K562 (cell line): ENCODE data around the gene RPRML. TPM values are rescaled to one million over a fixed set of nuclear protein-coding genes. Genes with fewer than 3 reads are reported as not detected.
"Not testable (repeated sequence)": the region's sequence is repeated elsewhere in the genome, so short reads cannot be mapped to it uniquely, and the experiment has no call there.

Experiments
- ATAC-seq: fragments of 200-7000 bp; cut with Tn5 transposase; 3 replicates; pipeline ENCODE4 v1.9.1; 2020; ENCODE audit warnings: moderate library complexity
- BruUV-seq: library from RNA; stranded (reverse); fragments of 400-500 nt; replicated peaks from 2 replicates; lab custom pipeline; 2021; lab: Mats Ljungman, UMichigan
- CTCF ChIA-PET: fragments of 300-600 bp; formaldehyde crosslinking; extraction: SDS; loops from one replicate; lab custom pipeline; 2021; ENCODE audit warnings: low intra/inter-chr PET ratio; lab: Yijun Ruan, JAX
- POLR2A ChIA-PET: fragments of 300-600, 350-650 bp; sonication (Branson Sonifier 250); formaldehyde crosslinking; extraction: SDS; loops from one replicate; lab custom pipeline; 2021; ENCODE audit warnings: antibody characterized with exemption, inconsistent platforms; lab: Yijun Ruan, JAX
- DNase-seq, 4 experiments: peaks; one replicate each; pipeline versions ENCODE4 v3.0.0 to v3.0.0-alpha.2; 2011 to 2018; ENCODE audit warnings: low spot score in 3 of 4, mixed read lengths in 3 of 4; ENCODE audit errors: extremely low read depth in 1 of 4
- FAIRE-seq: peaks from 2 replicates; lab custom pipeline; 2011; peaks lifted over from hg19 to GRCh38; lab: Jason Lieb, UNC
- H2AFZ ChIP-seq: 2 replicates; pipeline ENCODE4 v1.6.0; 2011; ENCODE audit warnings: low read depth, low read length, control low read depth, inconsistent platforms
- H3K27ac ChIP-seq: fragments of 200-600 bp; 3 replicates; pipeline ENCODE4 v1.8.0; 2011; ENCODE audit warnings: low read depth, mild to moderate bottlenecking, control low read depth, inconsistent platforms, low read length, moderate library complexity, mixed read lengths; ENCODE audit errors: extremely low read depth
- H3K27me3 ChIP-seq, 2 experiments: fragments of 300-600 bp in 1 of 2; 2 replicates in 1 of 2; 3 replicates in 1 of 2; pipeline versions ENCODE4 v1.6.0 to v1.8.0; 2011; ENCODE audit warnings: inconsistent platforms in 2 of 2, low read length in 2 of 2, mild to moderate bottlenecking in 1 of 2, mixed read lengths in 1 of 2, moderate library complexity in 1 of 2; ENCODE audit not compliant: control insufficient read depth in 2 of 2, insufficient read depth in 2 of 2
- H3K36me3 ChIP-seq: fragments of 300-600 bp; 3 replicates; pipeline ENCODE4 v1.8.0; 2011; ENCODE audit warnings: mild to moderate bottlenecking, low read length, inconsistent platforms; ENCODE audit not compliant: control insufficient read depth, insufficient read depth
- H3K4me1 ChIP-seq, 2 experiments: fragments of 200-600 bp in 1 of 2; replicated peaks in 1 of 2; 2 replicates in 1 of 2; 3 replicates in 1 of 2; pipeline versions ENCODE4 v1.5.1 to v1.8.0; 2011; ENCODE audit warnings: inconsistent platforms in 2 of 2, low read length in 2 of 2, mild to moderate bottlenecking in 1 of 2, mixed read lengths in 1 of 2, moderate library complexity in 1 of 2; ENCODE audit not compliant: control insufficient read depth in 2 of 2, insufficient read depth in 2 of 2
- H3K4me2 ChIP-seq: 2 replicates; pipeline ENCODE4 v1.6.1; 2011; ENCODE audit warnings: low read length, control low read depth, inconsistent platforms, mixed read lengths; ENCODE audit not compliant: insufficient read depth
- H3K4me3 ChIP-seq: fragments of 200-600 bp; sonication (generic), shearing (Covaris generic); 2 replicates; pipeline ENCODE4 v1.5.1; 2016; ENCODE audit warnings: control low read depth, inconsistent platforms
- H3K79me2 ChIP-seq: fragments of 200-600 bp; 3 replicates; pipeline ENCODE4 v1.8.0; 2011; ENCODE audit warnings: low read length, inconsistent platforms; ENCODE audit not compliant: control insufficient read depth, insufficient read depth
- H3K9ac ChIP-seq, 2 experiments: 2 replicates each; pipeline versions ENCODE4 v1.6.0 to v1.6.1; 2011; ENCODE audit warnings: low read depth in 2 of 2, low read length in 2 of 2, control low read depth in 1 of 2, inconsistent platforms in 1 of 2, mild to moderate bottlenecking in 1 of 2, mixed read lengths in 1 of 2; ENCODE audit not compliant: insufficient read depth in 1 of 2
- H3K9me1 ChIP-seq: one replicate; pipeline ENCODE4 v1.6.0; 2011; ENCODE audit warnings: inconsistent platforms, mild to moderate bottlenecking, low read length, moderate library complexity; ENCODE audit not compliant: control insufficient read depth, insufficient read depth
- H3K9me3 ChIP-seq: replicated peaks from 2 replicates; pipeline ENCODE4 v1.5.1; 2011; ENCODE audit warnings: low read depth, low read length, inconsistent platforms; ENCODE audit not compliant: control insufficient read depth, insufficient read depth
- H4K20me1 ChIP-seq: replicated peaks from 2 replicates; pipeline ENCODE4 v1.6.1; 2011; ENCODE audit warnings: low read length, inconsistent platforms, mixed read lengths; ENCODE audit not compliant: control insufficient read depth, insufficient read depth
- ESRRA ChIP-seq: fragments of 450-650 bp; IDR thresholded peaks from 2 replicates; pipeline ENCODE4 v1.6.1; 2014; ENCODE audit warnings: low read depth, mild to moderate bottlenecking, moderate library complexity, borderline replicate concordance
- HEY1 ChIP-seq: fragments of 250-450 bp; sonication (Bioruptor Pico); IDR thresholded peaks from 2 replicates; pipeline ENCODE4 v1.5.0; 2020; ENCODE audit warnings: mild to moderate bottlenecking, moderate library complexity, borderline replicate concordance
- MECOM ChIP-seq: fragments of 250-450 bp; sonication (Bioruptor Pico); IDR thresholded peaks from 2 replicates; pipeline ENCODE4 v1.8.0; 2022; ENCODE audit warnings: inconsistent platforms
- MTA2 ChIP-seq: fragments of 450-650 bp; IDR thresholded peaks from 2 replicates; pipeline ENCODE4 v1.6.1; 2016; ENCODE audit warnings: low read depth
- NKRF ChIP-seq: fragments of 450-650 bp; IDR thresholded peaks from 2 replicates; pipeline ENCODE4 v1.6.1; 2016; ENCODE audit warnings: borderline replicate concordance
- PHTF2 ChIP-seq: fragments of 250-450 bp; sonication (Bioruptor Pico); IDR thresholded peaks from 2 replicates; pipeline ENCODE4 v1.5.0; 2021; ENCODE audit warnings: mild to moderate bottlenecking
- POU5F1 ChIP-seq: fragments of 150-350 bp; IDR thresholded peaks from 2 replicates; pipeline ENCODE4 v1.6.1; 2014; ENCODE audit warnings: borderline replicate concordance, low read length, low read depth, mild to moderate bottlenecking; ENCODE audit not compliant: partially characterized antibody
- SP1 ChIP-seq: sonication (generic); formaldehyde crosslinking; IDR thresholded peaks from 2 replicates; pipeline ENCODE4 v1.8.1; 2022; ENCODE audit warnings: mild to moderate bottlenecking, missing genetic modification reagents
- TAL1 ChIP-seq: fragments of 450-650 bp; IDR thresholded peaks from 2 replicates; pipeline ENCODE4 v1.6.1; 2016; ENCODE audit warnings: mild to moderate bottlenecking
- THAP7 ChIP-seq: fragments of 250-450 bp; sonication (Bioruptor Pico); IDR thresholded peaks from 2 replicates; pipeline ENCODE4 v1.5.0; 2021
- ZBED1 ChIP-seq: IDR thresholded peaks from 2 replicates; pipeline ENCODE4 v1.6.1; 2014
- ZNF212 ChIP-seq: fragments of 450-650 bp; formaldehyde crosslinking; IDR thresholded peaks from 2 replicates; pipeline ENCODE4 v1.4.0; 2020; ENCODE audit warnings: mild to moderate bottlenecking
- ZNF23 ChIP-seq: fragments of 250-450 bp; sonication (Bioruptor Pico); IDR thresholded peaks from 2 replicates; pipeline ENCODE4 v1.4.0; 2020; ENCODE audit warnings: mild to moderate bottlenecking
- WGBS: fragments of 100-300 bp; shearing (Covaris generic); methylation state at CpG from one replicate; pipeline ENCODE4 v1.1.6; 2016; ENCODE audit warnings: low coverage, mixed read lengths; ENCODE audit not compliant: insufficient coverage; ENCODE audit errors: missing lambda C conversion rate; 5-methylcytosine and 5-hydroxymethylcytosine counted together
- in situ Hi-C: fragments of 300-500 bp; cut with MboI; formaldehyde crosslinking; loops from 4 replicates; pipeline ENCODE4 v1.15.0; 2018; ENCODE audit warnings: inconsistent platforms, mixed read lengths
- intact Hi-C: fragments of 100-400 bp; cut with micrococcal nuclease; formaldehyde crosslinking; loops from 2 replicates; pipeline ENCODE4 v1.14.2; 2022
- polyA plus RNA-seq, 8 experiments: library from polyadenylated mRNA; depleted of rRNA in 4 of 8; stranded (reverse) in 5 of 8; unstranded in 3 of 8; fragments of >200 nt; fragmentation: Nextera tagmentation in 2 of 8; fragmentation: Illumina TruSeq in 1 of 8; extraction: Ambion mirVana in 2 of 8; extraction: Trizol in 1 of 8; gene quantifications; 2 replicates each; pipeline versions ENCODE4 v1.2.1 to v1.2.3, GENCODE V29; 2011 to 2014; ENCODE audit warnings: inconsistent platforms in 1 of 8, missing spikeins in 1 of 8
- total RNA-seq, 7 experiments: library from RNA; depleted of rRNA in 6 of 7; stranded (reverse); fragments of >200 nt in 6 of 7; fragmentation: Illumina TruSeq in 2 of 7; extraction: Trizol in 2 of 7; gene quantifications; 2 replicates each; pipeline versions ENCODE4 v1.2.1 to v1.2.3, GENCODE V29; 2011 to 2021; ENCODE audit warnings: low replicate concordance in 1 of 7
- TF ChIP-seq, protein P1 (sequence below): fragments of 250-450 bp; sonication (Bioruptor Pico); IDR thresholded peaks from 2 replicates; pipeline ENCODE4 v1.5.1; 2021; ENCODE audit warnings: mild to moderate bottlenecking

RPRML gene
- total and polyA plus RNA-seq, 9 of the 15 experiments (the other 6 are each of a cell fraction or from before 2014, with no cell fraction given): not detected

DNA sequence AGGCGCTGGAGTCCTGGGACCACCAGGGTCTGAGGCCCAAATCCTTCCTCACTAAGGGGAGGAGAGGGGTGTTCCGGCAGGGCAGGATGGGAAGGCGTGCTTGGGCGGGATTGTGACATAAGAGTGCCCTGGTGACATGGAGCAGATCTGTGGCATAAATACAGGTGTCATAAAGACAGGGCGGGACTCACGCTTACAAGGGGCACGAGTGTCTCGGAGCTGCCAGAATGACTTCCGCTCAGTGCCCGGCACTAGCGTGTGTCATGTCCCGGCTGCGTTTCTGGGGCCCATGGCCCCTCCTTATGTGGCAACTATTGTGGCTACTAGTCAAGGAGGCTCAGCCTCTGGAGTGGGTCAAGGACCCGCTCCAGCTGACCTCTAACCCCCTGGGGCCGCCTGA lies 37.9 kb upstream of the RPRML start:
- CTCF ChIA-PET, H4K20me1 ChIP-seq, H3K36me3 ChIP-seq, H3K9ac ChIP-seq, H3K4me2 ChIP-seq, DNase-seq, H3K27ac ChIP-seq, H3K27me3 ChIP-seq, intact Hi-C loops, H3K79me2 ChIP-seq, BruUV-seq, H2AFZ ChIP-seq, H3K4me1 ChIP-seq, H3K9me3 ChIP-seq, FAIRE-seq, H3K4me3 ChIP-seq, POLR2A ChIA-PET, ATAC-seq, H3K9me1 ChIP-seq: not testable (repeated sequence)
- WGBS: 87% methylated on average over 8 of the region's 15 CpGs
- in situ Hi-C loops: loop anchor here (10.0 kb wide), 1 partner anchor 502 kb away; the partner anchor contains the start of gene LRRC37A2

DNA sequence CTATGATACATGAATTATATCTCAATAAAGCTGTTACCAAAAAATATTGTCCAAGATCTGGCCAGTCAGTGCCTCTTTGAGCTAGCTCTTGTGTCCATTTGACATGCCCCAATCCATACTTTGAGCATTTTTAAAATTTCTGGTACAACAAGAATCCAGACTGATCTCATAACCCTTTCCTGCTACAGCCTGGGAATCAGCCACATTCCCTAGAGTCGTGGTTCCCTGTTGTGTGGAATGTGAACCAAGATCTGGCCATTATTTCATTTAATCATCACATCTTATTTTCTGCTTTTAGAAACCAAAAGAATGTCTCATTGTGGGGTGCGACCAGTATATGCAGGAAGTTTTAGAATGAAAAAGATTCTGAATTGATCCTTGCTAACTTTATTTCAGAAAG lies 34.3 kb upstream of the RPRML start:
- Histone ChIP-seq H3K9me3 (no peaks in the 10 kb centered on the region), H2AFZ (no peak overlapping the region), H3K36me3 (no peaks in the 10 kb centered on the region), H3K27ac (no peak overlapping the region), H3K4me1 (peaks cover 0 to 3% of the 10 kb centered on the region in 2 experiments; a peak in 1 of 5 replicates), H3K79me2 (no peaks in the 10 kb centered on the region), H4K20me1 (no peaks in the 10 kb centered on the region), H3K4me3 (no peak overlapping the region), H3K4me2 (no peak overlapping the region), H3K9me1 (no peaks in the 10 kb centered on the region), H3K27me3 (no peaks in the 10 kb centered on the region), H3K9ac (no peak overlapping the region)
- ATAC-seq (no peak), FAIRE-seq (no peak), DNase-seq (no peak)
- in situ Hi-C loops (loop anchor here (10.0 kb wide), 1 partner anchor 499 kb away; the partner anchor contains the start of gene LRRC37A2), intact Hi-C loops (no loop called here)
- 30% methylated on average over 2 of the region's 2 CpGs for WGBS
- BruUV-seq: no TSS peak
- ChIA-PET POLR2A (no interaction called here), CTCF (no interaction called here)
- TF ChIP-seq HEY1 (CRISPR knock-in tag) (no peak), POU5F1 (no peak), SP1 (CRISPR knock-in tag) (no peak), ESRRA (no peak), ZBED1 (no peak), PHTF2 (no peak), TAL1 (no peak), MTA2 (no peak), MECOM (CRISPR knock-in tag) (no peak), ZNF212 (CRISPR knock-in tag) (no peak), THAP7 (no peak), NKRF (no peak), ZNF23 (CRISPR knock-in tag) (no peak)
- TF ChIP-seq, protein P1, sequence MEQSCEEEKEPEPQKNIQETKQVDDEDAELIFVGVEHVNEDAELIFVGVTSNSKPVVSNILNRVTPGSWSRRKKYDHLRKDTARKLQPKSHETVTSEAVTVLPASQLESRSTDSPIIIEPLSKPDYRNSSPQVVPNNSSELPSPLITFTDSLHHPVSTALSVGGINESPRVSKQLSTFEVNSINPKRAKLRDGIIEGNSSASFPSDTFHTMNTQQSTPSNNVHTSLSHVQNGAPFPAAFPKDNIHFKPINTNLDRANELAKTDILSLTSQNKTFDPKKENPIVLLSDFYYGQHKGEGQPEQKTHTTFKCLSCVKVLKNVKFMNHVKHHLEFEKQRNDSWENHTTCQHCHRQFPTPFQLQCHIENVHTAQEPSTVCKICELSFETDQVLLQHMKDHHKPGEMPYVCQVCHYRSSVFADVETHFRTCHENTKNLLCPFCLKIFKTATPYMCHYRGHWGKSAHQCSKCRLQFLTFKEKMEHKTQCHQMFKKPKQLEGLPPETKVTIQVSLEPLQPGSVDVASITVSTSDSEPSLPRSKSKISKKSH (CRISPR knock-in tag): no peak
